Fibroblast of the aortic adventitia (primary cell): ENCODE measurements around the gene CD19. TPM values are rescaled to one million over a fixed set of nuclear protein-coding genes. Genes with fewer than 3 reads are reported as not detected.

Experiments used
- DNase-seq: peaks from one replicate; pipeline ENCODE4 v3.0.0-alpha.2; 2010; ENCODE audit warnings: low read depth
- H3K4me3 ChIP-seq: 2 replicates; pipeline ENCODE4 v1.5.1; 2011; ENCODE audit warnings: low read depth, mild to moderate bottlenecking, control low read depth, low read length, moderate library complexity
- total RNA-seq: library from RNA; depleted of rRNA; stranded (reverse); fragments of >200 nt; gene quantifications from 2 replicates; pipeline ENCODE4 v1.2.3, GENCODE V29; 2012; ENCODE audit warnings: low replicate concordance
- TF ChIP-seq, protein P1 (sequence below): IDR thresholded peaks from 2 replicates; pipeline ENCODE4 v1.5.1; 2011; ENCODE audit warnings: mild to moderate bottlenecking, low read length, control low read depth, inconsistent platforms; ENCODE audit not compliant: insufficient read depth

The CD19 gene
- total RNA-seq, 1 donor: not detected

DNA sequence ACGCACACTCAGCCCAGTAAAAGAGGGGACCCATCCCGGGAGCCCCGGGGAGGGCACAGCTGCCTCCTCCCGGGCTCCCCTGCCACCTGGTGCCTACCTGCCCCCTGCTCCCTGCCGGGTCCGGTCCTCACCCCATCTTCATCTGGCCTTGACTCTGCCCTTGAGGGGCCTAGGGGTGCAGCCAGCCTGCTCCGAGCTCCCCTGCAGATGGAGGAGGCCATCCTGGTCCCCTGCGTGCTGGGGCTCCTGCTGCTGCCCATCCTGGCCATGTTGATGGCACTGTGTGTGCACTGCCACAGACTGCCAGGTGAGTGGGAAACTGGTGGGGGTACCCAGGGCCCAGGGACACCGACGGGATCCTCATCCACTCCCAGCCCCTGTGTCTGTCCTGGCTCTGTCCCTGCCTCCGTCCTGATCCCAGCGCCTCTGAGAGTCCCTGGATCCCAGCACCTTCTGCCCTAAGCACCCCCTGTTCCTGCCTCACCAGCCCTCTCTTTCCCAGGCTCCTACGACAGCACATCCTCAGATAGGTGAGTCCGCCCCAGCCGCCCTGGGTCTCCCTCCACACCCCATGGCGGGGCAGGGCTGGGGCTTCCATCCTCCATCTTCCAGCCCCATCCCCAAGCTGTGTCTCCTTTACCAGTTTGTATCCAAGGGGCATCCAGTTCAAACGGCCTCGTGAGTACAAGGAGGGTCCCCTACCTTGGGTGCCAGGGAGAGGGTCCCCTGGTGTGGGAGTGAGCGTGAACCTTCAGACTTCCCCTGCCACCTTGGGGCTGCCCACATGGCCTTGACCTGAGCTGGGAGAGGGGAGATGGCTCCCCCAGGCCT is 53.7 kb downstream of the CD19 start:
- TF ChIP-seq, protein P1, sequence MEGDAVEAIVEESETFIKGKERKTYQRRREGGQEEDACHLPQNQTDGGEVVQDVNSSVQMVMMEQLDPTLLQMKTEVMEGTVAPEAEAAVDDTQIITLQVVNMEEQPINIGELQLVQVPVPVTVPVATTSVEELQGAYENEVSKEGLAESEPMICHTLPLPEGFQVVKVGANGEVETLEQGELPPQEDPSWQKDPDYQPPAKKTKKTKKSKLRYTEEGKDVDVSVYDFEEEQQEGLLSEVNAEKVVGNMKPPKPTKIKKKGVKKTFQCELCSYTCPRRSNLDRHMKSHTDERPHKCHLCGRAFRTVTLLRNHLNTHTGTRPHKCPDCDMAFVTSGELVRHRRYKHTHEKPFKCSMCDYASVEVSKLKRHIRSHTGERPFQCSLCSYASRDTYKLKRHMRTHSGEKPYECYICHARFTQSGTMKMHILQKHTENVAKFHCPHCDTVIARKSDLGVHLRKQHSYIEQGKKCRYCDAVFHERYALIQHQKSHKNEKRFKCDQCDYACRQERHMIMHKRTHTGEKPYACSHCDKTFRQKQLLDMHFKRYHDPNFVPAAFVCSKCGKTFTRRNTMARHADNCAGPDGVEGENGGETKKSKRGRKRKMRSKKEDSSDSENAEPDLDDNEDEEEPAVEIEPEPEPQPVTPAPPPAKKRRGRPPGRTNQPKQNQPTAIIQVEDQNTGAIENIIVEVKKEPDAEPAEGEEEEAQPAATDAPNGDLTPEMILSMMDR: no peak
- DNase-seq: no peak
- H3K4me3 ChIP-seq: no peak overlapping the region

- TF ChIP-seq, protein P1: no peak
- H3K4me3 ChIP-seq: no peak overlapping the region
- DNase-seq: no peak
These were observed 54.3 kb downstream of the CD19 start for GRCh38 chr16:28986046-28986445.

GRCh38 chr16:28986492-28986891 is 54.7 kb downstream of the CD19 start:
- no peak for DNase-seq
- TF ChIP-seq, protein P1: no peak
- no peak overlapping the region for H3K4me3 ChIP-seq

DNA sequence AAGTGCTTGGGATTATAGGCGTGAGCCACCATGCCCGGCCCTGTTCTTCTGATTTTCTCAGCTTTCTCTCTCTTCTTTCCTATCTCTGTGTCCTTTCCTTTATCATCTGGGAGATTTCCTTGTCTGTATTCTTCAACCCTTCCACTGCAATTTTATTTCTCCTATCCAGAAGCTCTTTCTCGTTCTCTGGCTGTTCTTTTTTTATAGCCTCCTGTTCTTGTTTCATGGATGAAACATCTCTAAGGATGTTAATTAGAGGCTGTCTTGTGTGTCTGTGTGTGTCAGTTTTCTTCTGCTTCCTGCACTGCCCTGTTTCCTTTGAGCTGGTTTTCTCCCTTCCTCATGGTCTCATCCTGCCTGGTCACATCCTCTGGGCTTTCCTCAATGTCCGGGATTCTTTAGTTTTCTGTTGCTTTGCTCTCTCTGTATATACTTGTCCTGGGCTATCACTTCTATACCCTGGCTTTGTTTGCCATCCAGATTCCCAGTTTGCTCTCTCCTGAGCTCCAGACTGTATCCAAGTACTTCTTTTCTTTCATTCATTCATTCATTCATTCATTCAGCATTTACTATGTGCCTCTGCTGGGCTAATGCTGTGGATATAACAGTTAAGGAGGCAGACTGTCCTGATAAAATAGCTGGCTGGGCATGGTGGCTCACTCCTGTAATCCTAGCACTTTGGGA is 55.5 kb downstream of the CD19 start:
- TF ChIP-seq, protein P1: no peak
- no peak for DNase-seq
- H3K4me3 ChIP-seq: no peak overlapping the region

Other genes starting within 250 kb of the CD19 start
- 93.4 and 1,370 TPM in 2 replicates for gene EIF3C, start 220.5 kb upstream of the CD19 start, total RNA-seq
- 5.0 TPM in 1 of 2 replicates, not detected in the other for gene NPIPB9, start 180.2 kb upstream of the CD19 start, total RNA-seq
- gene ATXN2L, start 109.0 kb upstream of the CD19 start, total RNA-seq: 45.5 and 69.8 TPM in 2 replicates
- 74.6 and 133 TPM in 2 replicates for gene TUFM, start 85.6 kb upstream of the CD19 start, total RNA-seq
- 9.0 and 13.1 TPM in 2 replicates for gene SH2B1, start 68.1 kb upstream of the CD19 start, total RNA-seq
- 0.18 TPM in 1 of 2 replicates, not detected in the other for gene ATP2A1, start 53.5 kb upstream of the CD19 start, total RNA-seq
- 27.4 and 30.4 TPM in 2 replicates for gene RABEP2, start 6.7 kb upstream of the CD19 start, total RNA-seq
- gene NFATC2IP, start 19.0 kb downstream of the CD19 start, total RNA-seq: 22.1 and 59.2 TPM in 2 replicates
- 27.1 and 85.8 TPM in 2 replicates for gene SPNS1, start 42.8 kb downstream of the CD19 start, total RNA-seq
- gene LAT, start 53.1 kb downstream of the CD19 start, total RNA-seq: 1.1 and 1.9 TPM in 2 replicates